Prostate gland (tissue), 2 donors: Measurements from ENCODE around the gene LRRC66. TPM values are rescaled to one million over a fixed set of nuclear protein-coding genes. Genes with fewer than 3 reads are reported as not detected.

Experiments
- DNase-seq: peaks from one replicate; pipeline ENCODE4 v3.0.0-alpha.2; 2019; ENCODE audit warnings: low spot score
- H3K27ac ChIP-seq, 2 donors: fragments of 200-600 bp; sonication (generic); 2 replicates each; pipeline ENCODE4 v1.5.1; 2017 to 2019
- H3K27me3 ChIP-seq: fragments of 200-600 bp; sonication (generic); replicated peaks from 2 replicates; pipeline ENCODE4 v1.5.1; 2019; ENCODE audit not compliant: insufficient read depth
- H3K36me3 ChIP-seq, 2 donors: fragments of 200-600 bp; sonication (generic); 1 replicate in 1 of 2; 2 replicates in 1 of 2; pipeline versions ENCODE4 v1.5.1 to v1.8.1; 2017 to 2019
- H3K4me1 ChIP-seq: fragments of 200-600 bp; sonication (generic); replicated peaks from 2 replicates; pipeline ENCODE4 v1.5.1; 2019
- H3K4me3 ChIP-seq, 2 donors: fragments of 200-600 bp; sonication (generic); 2 replicates each; pipeline ENCODE4 v1.5.1; 2017 to 2019
- H3K9me3 ChIP-seq: fragments of 200-600 bp; sonication (generic); 2 replicates; pipeline ENCODE4 v1.5.1; 2017
- POLR2A ChIP-seq: fragments of 450-650 bp; IDR thresholded peaks from one replicate; pipeline ENCODE4 v1.6.1; 2016; ENCODE audit warnings: antibody characterized with exemption, mild to moderate bottlenecking
- POLR2AphosphoS5 ChIP-seq: sonication (generic); formaldehyde crosslinking; IDR thresholded peaks from one replicate; pipeline ENCODE4 v1.6.1; 2017; ENCODE audit warnings: antibody characterized with exemption
- WGBS: methylation state at CpG from one replicate; pipeline ENCODE4 v1.1.5; 2018; 5-methylcytosine and 5-hydroxymethylcytosine counted together
- intact Hi-C: fragments of 100-400 bp; cut with DNase I; formaldehyde crosslinking; loops from one replicate; pipeline ENCODE4 v1.14.2; 2022
- total RNA-seq, 2 donors: library from RNA; depleted of rRNA; stranded (reverse); fragments of >200 nt; gene quantifications; one replicate each; pipeline ENCODE4 v1.1.0, GENCODE V29; 2016
- TF ChIP-seq, protein P1 (sequence below), 4 experiments: fragments of 200-600 bp in 2 of 4; fragments of 450-650 bp in 2 of 4; sonication (generic) in 2 of 4; IDR thresholded peaks; 1 replicate in 3 of 4; 2 replicates in 1 of 4; pipeline ENCODE4 v1.5.1; 2016 to 2019; ENCODE audit warnings: antibody characterized with exemption in 4 of 4, mild to moderate bottlenecking in 2 of 4, moderate library complexity in 2 of 4

Gene LRRC66, protein sequence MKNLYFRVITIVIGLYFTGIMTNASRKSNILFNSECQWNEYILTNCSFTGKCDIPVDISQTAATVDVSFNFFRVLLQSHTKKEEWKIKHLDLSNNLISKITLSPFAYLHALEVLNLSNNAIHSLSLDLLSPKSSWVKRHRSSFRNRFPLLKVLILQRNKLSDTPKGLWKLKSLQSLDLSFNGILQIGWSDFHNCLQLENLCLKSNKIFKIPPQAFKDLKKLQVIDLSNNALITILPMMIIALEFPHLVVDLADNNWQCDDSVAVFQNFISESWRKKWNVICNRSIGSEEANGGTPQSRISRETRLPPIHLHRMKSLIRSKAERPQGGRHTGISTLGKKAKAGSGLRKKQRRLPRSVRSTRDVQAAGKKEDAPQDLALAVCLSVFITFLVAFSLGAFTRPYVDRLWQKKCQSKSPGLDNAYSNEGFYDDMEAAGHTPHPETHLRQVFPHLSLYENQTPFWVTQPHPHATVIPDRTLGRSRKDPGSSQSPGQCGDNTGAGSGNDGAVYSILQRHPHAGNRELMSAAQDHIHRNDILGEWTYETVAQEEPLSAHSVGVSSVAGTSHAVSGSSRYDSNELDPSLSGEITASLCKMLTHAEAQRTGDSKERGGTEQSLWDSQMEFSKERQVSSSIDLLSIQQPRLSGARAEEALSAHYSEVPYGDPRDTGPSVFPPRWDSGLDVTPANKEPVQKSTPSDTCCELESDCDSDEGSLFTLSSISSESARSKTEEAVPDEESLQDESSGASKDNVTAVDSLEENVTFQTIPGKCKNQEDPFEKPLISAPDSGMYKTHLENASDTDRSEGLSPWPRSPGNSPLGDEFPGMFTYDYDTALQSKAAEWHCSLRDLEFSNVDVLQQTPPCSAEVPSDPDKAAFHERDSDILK
- total RNA-seq: under 1 TPM in 1 of 2 donors, not detected in 1; 0.23 TPM

DNA sequence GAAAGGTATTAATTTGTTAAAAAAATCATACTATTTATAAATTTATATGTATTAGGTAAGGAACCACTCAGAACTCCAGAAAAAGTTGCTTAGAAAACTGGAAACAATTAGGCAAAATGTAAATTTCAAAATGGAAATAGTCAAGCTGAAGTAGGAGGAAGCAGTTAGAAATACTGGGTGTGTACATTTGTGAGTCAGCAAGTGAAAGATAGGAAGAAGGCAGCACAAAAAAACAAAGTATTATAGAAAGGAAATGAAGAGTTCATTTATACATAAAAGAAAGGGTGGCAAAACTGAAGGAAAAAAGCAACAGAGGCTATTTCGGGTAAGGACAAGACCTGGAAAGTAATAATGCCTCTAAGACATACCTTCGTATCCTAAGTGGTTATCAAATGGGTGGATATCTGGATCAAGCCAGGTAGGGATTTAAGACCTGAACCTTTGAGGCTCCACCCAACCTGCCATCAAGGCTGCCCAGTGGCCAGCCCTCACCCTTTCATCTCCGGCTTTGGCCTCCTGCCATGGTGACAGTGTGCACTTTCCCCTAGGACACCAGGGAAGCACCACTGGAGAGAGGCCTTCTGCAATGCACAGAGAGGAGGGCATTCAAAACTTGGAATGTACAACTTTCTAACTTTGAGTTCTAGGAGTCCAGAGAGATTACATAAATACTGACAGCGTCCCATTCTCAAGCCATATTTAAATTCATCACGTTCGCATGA, at the start of gene LRRC66:
Gene LRRC66, minus strand, starts transcription at position 428 of the 722 bp plus-strand sequence. CDS start 2,750 bp downstream, outside the sequence.
- DNase-seq: no peak
- Histone ChIP-seq H3K27ac (no peak within 1 kb of the TSS), H3K4me3 (no peak within 1 kb of the TSS), H3K4me1 (no peaks in the 10 kb centered on the region), H3K36me3 (no peaks in the 10 kb centered on the region), H3K9me3 (no peaks in the 10 kb centered on the region), H3K27me3 (no peaks in the 10 kb centered on the region)
- intact Hi-C loops: loop anchor here (5.0 kb wide), 1 partner anchor 133 kb away; no protein-coding TSS in a partner anchor
- 89% methylated on average over 6 of the region's 6 CpGs for WGBS
- TF ChIP-seq POLR2AphosphoS5 (no peak), POLR2A (no peak)
- TF ChIP-seq, protein P1, sequence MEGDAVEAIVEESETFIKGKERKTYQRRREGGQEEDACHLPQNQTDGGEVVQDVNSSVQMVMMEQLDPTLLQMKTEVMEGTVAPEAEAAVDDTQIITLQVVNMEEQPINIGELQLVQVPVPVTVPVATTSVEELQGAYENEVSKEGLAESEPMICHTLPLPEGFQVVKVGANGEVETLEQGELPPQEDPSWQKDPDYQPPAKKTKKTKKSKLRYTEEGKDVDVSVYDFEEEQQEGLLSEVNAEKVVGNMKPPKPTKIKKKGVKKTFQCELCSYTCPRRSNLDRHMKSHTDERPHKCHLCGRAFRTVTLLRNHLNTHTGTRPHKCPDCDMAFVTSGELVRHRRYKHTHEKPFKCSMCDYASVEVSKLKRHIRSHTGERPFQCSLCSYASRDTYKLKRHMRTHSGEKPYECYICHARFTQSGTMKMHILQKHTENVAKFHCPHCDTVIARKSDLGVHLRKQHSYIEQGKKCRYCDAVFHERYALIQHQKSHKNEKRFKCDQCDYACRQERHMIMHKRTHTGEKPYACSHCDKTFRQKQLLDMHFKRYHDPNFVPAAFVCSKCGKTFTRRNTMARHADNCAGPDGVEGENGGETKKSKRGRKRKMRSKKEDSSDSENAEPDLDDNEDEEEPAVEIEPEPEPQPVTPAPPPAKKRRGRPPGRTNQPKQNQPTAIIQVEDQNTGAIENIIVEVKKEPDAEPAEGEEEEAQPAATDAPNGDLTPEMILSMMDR (IDR thresholded peaks at IDR 0.05): no peak

DNA sequence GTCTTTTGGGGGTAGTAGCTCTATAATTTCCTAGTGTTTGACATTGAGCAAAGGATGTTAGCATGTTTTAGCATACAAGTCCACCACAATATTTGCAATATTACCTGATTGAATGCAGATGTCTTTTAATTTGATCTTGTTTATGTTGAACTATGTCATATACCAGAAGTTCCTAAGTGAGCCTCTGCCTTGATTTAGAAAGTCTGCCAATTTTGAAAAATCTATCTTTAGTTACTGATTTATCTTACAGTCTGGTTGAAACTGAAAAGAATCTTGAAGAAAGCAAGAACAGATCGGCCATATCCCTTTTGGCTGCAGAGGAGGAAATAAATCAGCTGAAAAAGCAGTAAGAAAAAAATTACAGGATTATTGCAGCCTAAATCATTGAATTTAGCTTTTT, 49.4 kb upstream of the LRRC66 start:
- H3K36me3 ChIP-seq: no peaks in the 10 kb centered on the region
- WGBS: 58% methylated on average over 1 of the region's 1 CpG
- no peaks in the 10 kb centered on the region for H3K27me3 ChIP-seq
- H3K4me1 ChIP-seq: no peaks in the 10 kb centered on the region
- TF ChIP-seq, protein P1 (IDR thresholded peaks at IDR 0.05): no peak
- TF ChIP-seq POLR2A: no peak
- no peak for TF ChIP-seq POLR2AphosphoS5
- no peak overlapping the region for H3K27ac ChIP-seq
- no peak for DNase-seq
- H3K4me3 ChIP-seq: no peak overlapping the region
- intact Hi-C loops: no loop called here
- H3K9me3 ChIP-seq: no peaks in the 10 kb centered on the region

DNA sequence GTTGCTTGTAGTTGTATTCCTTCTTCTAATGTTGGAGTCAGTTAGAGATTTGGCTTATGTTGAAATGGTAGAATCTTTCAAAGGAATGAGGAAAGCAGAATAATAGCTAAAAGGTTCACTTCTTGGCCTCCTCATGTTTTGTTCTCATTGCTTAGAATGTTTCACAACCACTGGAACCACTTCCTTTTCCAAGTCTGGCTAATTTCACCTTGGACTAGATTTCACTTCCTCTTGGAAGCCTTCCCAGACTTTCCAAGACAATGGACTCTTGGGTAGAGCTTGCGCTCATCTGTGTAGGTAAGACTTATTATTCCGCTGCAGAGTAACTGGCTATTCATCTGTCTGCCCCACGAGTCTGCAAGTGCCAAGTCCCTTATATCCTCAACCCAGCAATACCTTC, 39.2 kb upstream of the LRRC66 start:
- Histone ChIP-seq H3K36me3 (no peaks in the 10 kb centered on the region), H3K4me3 (no peak overlapping the region), H3K9me3 (no peaks in the 10 kb centered on the region), H3K27ac (no peak overlapping the region), H3K4me1 (no peaks in the 10 kb centered on the region), H3K27me3 (no peaks in the 10 kb centered on the region)
- TF ChIP-seq POLR2AphosphoS5 (peak; percentile 92), POLR2A (no peak)
- TF ChIP-seq, protein P1 (IDR thresholded peaks at IDR 0.05): no peak
- intact Hi-C loops: no loop called here
- peak; percentile 83 for DNase-seq
- WGBS: 39% methylated on average over 3 of the region's 3 CpGs

DNA sequence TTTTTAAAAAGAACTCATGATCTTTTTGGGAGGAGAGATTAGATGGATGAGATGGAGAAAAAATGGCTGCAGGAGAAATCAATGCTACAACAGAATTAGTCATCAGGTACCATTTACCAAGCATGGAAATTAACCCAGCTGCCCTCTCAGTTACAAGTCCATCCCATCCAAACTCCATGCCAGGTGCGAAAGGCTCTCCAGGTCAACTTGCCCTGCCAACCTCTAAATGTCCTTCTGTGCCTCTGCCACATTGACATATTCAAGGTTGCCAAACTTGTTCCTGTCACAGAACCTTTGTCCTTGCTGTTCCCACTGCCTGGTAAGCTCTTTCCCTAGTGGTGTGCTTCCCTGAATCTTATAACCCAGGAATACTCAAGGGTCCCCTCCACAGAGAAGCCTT, 38.1 kb upstream of the LRRC66 start:
- no peaks in the 10 kb centered on the region for H3K27me3 ChIP-seq
- H3K36me3 ChIP-seq: no peaks in the 10 kb centered on the region
- no peak for DNase-seq
- intact Hi-C loops: no loop called here
- H3K9me3 ChIP-seq: no peaks in the 10 kb centered on the region
- TF ChIP-seq, protein P1 (IDR thresholded peaks at IDR 0.05): no peak
- TF ChIP-seq POLR2A (no peak), POLR2AphosphoS5 (no peak)
- WGBS: 100% methylated on average over 1 of the region's 1 CpG
- H3K4me3 ChIP-seq: no peak overlapping the region
- H3K4me1 ChIP-seq: no peaks in the 10 kb centered on the region
- H3K27ac ChIP-seq: no peak overlapping the region
